Right lobe of liver (tissue), 6 donors: ENCODE data around the gene PCGF5. TPM values are rescaled to one million over a fixed set of nuclear protein-coding genes. Genes with fewer than 3 reads are reported as not detected.
A peak's percentile ranks its signal among the peaks of the same experiment; 100 is the strongest.

Experiments
- ATAC-seq, 4 donors: fragments of 200-7000 bp; cut with Tn5 transposase; one replicate each; pipeline ENCODE4 v1.9.1; 2020; ENCODE audit warnings: mild to moderate bottlenecking in 4 of 4, moderate library complexity in 4 of 4
- DNase-seq, 3 donors: peaks; one replicate each; pipeline ENCODE4 v3.0.0-alpha.2; 2020
- H3K27ac ChIP-seq, 3 donors: fragments of 200-600 bp; one replicate each; pipeline ENCODE4 v1.8.0; 2022
- H3K27me3 ChIP-seq, 2 donors: fragments of 200-600 bp; one replicate each; pipeline ENCODE4 v1.8.0; 2022
- H3K36me3 ChIP-seq, 4 donors: fragments of 200-600 bp; sonication (generic) in 1 of 4; one replicate each; pipeline versions ENCODE4 v1.5.1 to v1.8.0; 2017 to 2022; ENCODE audit warnings: control low read depth in 1 of 4
- H3K4me1 ChIP-seq, 4 donors: fragments of 200-600 bp; sonication (generic) in 1 of 4; one replicate each; pipeline versions ENCODE4 v1.5.1 to v1.8.0; 2017 to 2022; ENCODE audit warnings: control low read depth in 1 of 4
- H3K4me3 ChIP-seq, 3 donors: fragments of 200-600 bp; one replicate each; pipeline ENCODE4 v1.8.0; 2022
- H3K9me3 ChIP-seq, 4 donors: fragments of 200-600 bp; sonication (generic) in 1 of 4; one replicate each; pipeline versions ENCODE4 v1.5.1 to v1.8.0; 2017 to 2022; ENCODE audit warnings: control low read depth in 1 of 4
- CTCF ChIP-seq, 4 donors: fragments of 200-600 bp in 3 of 4; fragments of 450-650 bp in 1 of 4; IDR thresholded peaks; one replicate each; pipeline versions ENCODE4 v1.5.1 to v1.8.0; 2016 to 2022; ENCODE audit warnings: antibody characterized with exemption in 4 of 4, mild to moderate bottlenecking in 2 of 4
- POLR2A ChIP-seq: fragments of 450-650 bp; IDR thresholded peaks from one replicate; pipeline ENCODE4 v1.6.1; 2017; ENCODE audit warnings: antibody characterized with exemption, mild to moderate bottlenecking
- WGBS: methylation state at CpG from one replicate; pipeline ENCODE4 v1.1.6; 2018; ENCODE audit warnings: low coverage, low lambda C conversion rate; ENCODE audit not compliant: insufficient coverage; ENCODE audit errors: missing lambda C conversion rate; 5-methylcytosine and 5-hydroxymethylcytosine counted together
- intact Hi-C, 2 donors: fragments of 100-400 bp; cut with DNase I; formaldehyde crosslinking; loops; one replicate each; pipeline versions ENCODE4 v1.11.2 to v1.14.1; 2022
- total RNA-seq, 6 experiments: library from RNA; depleted of rRNA in 2 of 6; stranded (reverse); fragments of >200 nt in 2 of 6; fragmentation: NEBNext Ultra II Directional in 3 of 6; extraction: Animal tissue kit (Norgen Biotek cat#: 25700) in 3 of 6; gene quantifications; one replicate each; pipeline versions ENCODE4 v1.1.0 to v1.2.4, GENCODE V29; 2016 to 2023
- donor health status: DM: no; HTN: yes; CAD: no.
- donor health status: DM: no; HTN: no; CAD: no.
- donor health status: DM: no; HTN: no; CAD: no.
- donor health status: DM: no; HTN: yes; CAD: no.
- donor health status: DM: no; HTN: yes; CAD: no.

Gene PCGF5
- total RNA-seq, 6 experiments from 2014 or later, result 25.6 to 30.9 (median 30.0) TPM

GRCh38 chr10:91287276-91287675, 66.8 kb downstream of the PCGF5 start:
- Histone ChIP-seq H3K4me1 (no peaks in the 10 kb centered on the region), H3K4me3 (no peak overlapping the region), H3K27ac (no peak overlapping the region), H3K9me3 (no peaks in the 10 kb centered on the region), H3K27me3 (no peaks in the 10 kb centered on the region), H3K36me3 (no peaks in the 10 kb centered on the region)
- no peak for DNase-seq
- no peak for TF ChIP-seq POLR2A
- TF ChIP-seq CTCF (IDR thresholded peaks at IDR 0.05), result no peak
- ATAC-seq, result no peak
- intact Hi-C loops, result no loop called here
- 66% methylated on average over 3 of the region's 4 CpGs for WGBS

GRCh38 chr10:91287912-91288311, 67.4 kb downstream of the PCGF5 start:
- intact Hi-C loops, result no loop called here
- no peak overlapping the region for H3K27ac ChIP-seq
- no peaks in the 10 kb centered on the region for H3K9me3 ChIP-seq
- no peaks in the 10 kb centered on the region for H3K36me3 ChIP-seq
- 84% methylated on average over 4 of the region's 4 CpGs for WGBS
- TF ChIP-seq CTCF (IDR thresholded peaks at IDR 0.05) (no peak), POLR2A (no peak)
- peak in 1 of 4 donors; percentile 17 for ATAC-seq
- no peaks in the 10 kb centered on the region for H3K27me3 ChIP-seq
- no peak for DNase-seq
- H3K4me1 ChIP-seq, result no peaks in the 10 kb centered on the region
- no peak overlapping the region for H3K4me3 ChIP-seq

GRCh38 chr10:91289305-91289704, 68.8 kb downstream of the PCGF5 start:
- intact Hi-C loops, result no loop called here
- Histone ChIP-seq H3K4me3 (no peak overlapping the region), H3K4me1 (no peaks in the 10 kb centered on the region), H3K9me3 (no peaks in the 10 kb centered on the region), H3K27ac (no peak overlapping the region), H3K36me3 (no peaks in the 10 kb centered on the region), H3K27me3 (no peaks in the 10 kb centered on the region)
- ATAC-seq (no peak), DNase-seq (no peak)
- 100% methylated on average over 1 of the region's 1 CpG for WGBS
- TF ChIP-seq CTCF (IDR thresholded peaks at IDR 0.05) (no peak), POLR2A (no peak)

- H3K9me3 ChIP-seq, result no peaks in the 10 kb centered on the region
- H3K27ac ChIP-seq, result no peak overlapping the region
- intact Hi-C loops, result no loop called here
- H3K36me3 ChIP-seq, result no peaks in the 10 kb centered on the region
- H3K27me3 ChIP-seq, result no peaks in the 10 kb centered on the region
- no peaks in the 10 kb centered on the region for H3K4me1 ChIP-seq
- DNase-seq, result no peak
- TF ChIP-seq CTCF (IDR thresholded peaks at IDR 0.05) (no peak), POLR2A (no peak)
- no peak overlapping the region for H3K4me3 ChIP-seq
- WGBS, result 90% methylated on average over 2 of the region's 5 CpGs
- ATAC-seq, result no peak
Measured at GRCh38 chr10:91290607-91291006, 70.1 kb downstream of the PCGF5 start.
